Transverse colon (tissue), 4 donors: ENCODE results near the gene GNE.

ENCODE experiments used
- POLR2A ChIP-seq: fragments of 450-650 bp; IDR thresholded peaks from one replicate; pipeline ENCODE4 v1.6.1; 2016; ENCODE audit warnings: antibody characterized with exemption, mild to moderate bottlenecking, moderate library complexity
- POLR2AphosphoS5 ChIP-seq, 3 donors: sonication (generic); formaldehyde crosslinking; IDR thresholded peaks; one replicate each; pipeline ENCODE4 v1.6.1; 2016; ENCODE audit warnings: antibody characterized with exemption in 3 of 3
- TF ChIP-seq, protein P1 (sequence below), 5 experiments: fragments of 200-600 bp in 3 of 5; fragments of 450-650 bp in 2 of 5; sonication (generic) in 3 of 5; IDR thresholded peaks; 1 replicate in 2 of 5; 2 replicates in 3 of 5; pipeline ENCODE4 v1.5.1; 2016 to 2017; ENCODE audit warnings: antibody characterized with exemption in 5 of 5, inconsistent platforms in 3 of 5, mild to moderate bottlenecking in 2 of 5, moderate library complexity in 1 of 5

GRCh38 chr9:36210722-36211121 is 47.5 kb downstream of the GNE start:
- TF ChIP-seq, protein P1, sequence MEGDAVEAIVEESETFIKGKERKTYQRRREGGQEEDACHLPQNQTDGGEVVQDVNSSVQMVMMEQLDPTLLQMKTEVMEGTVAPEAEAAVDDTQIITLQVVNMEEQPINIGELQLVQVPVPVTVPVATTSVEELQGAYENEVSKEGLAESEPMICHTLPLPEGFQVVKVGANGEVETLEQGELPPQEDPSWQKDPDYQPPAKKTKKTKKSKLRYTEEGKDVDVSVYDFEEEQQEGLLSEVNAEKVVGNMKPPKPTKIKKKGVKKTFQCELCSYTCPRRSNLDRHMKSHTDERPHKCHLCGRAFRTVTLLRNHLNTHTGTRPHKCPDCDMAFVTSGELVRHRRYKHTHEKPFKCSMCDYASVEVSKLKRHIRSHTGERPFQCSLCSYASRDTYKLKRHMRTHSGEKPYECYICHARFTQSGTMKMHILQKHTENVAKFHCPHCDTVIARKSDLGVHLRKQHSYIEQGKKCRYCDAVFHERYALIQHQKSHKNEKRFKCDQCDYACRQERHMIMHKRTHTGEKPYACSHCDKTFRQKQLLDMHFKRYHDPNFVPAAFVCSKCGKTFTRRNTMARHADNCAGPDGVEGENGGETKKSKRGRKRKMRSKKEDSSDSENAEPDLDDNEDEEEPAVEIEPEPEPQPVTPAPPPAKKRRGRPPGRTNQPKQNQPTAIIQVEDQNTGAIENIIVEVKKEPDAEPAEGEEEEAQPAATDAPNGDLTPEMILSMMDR (IDR thresholded peaks at IDR 0.05), result no peak
- TF ChIP-seq POLR2A, result no peak
- TF ChIP-seq POLR2AphosphoS5 (IDR thresholded peaks at IDR 0.05), result no peak
